K562 (cell line): ENCODE data around the gene BIVM.

Source experiments
- GATA2 ChIP-seq: sonication (generic); formaldehyde crosslinking; IDR thresholded peaks from 2 replicates; pipeline ENCODE4 v1.4.0; 2020; ENCODE audit warnings: mild to moderate bottlenecking, missing genetic modification reagents
- HNRNPLL ChIP-seq: fragments of 200-400 bp; formaldehyde crosslinking; IDR thresholded peaks from 2 replicates; pipeline ENCODE4 v1.6.1; 2017; ENCODE audit warnings: low read length, low read depth, mild to moderate bottlenecking; ENCODE audit not compliant: poor library complexity, severe bottlenecking
- LEF1 ChIP-seq: fragments of 450-650 bp; IDR thresholded peaks from 2 replicates; pipeline ENCODE4 v1.6.1; 2016; ENCODE audit warnings: mild to moderate bottlenecking
- USF2 ChIP-seq: sonication (generic); formaldehyde crosslinking; IDR thresholded peaks from 2 replicates; pipeline ENCODE4 v1.5.0; 2020; ENCODE audit warnings: missing genetic modification reagents
- TF ChIP-seq, protein P1 (sequence below), 3 experiments: IDR thresholded peaks in 2 of 3; conservative IDR thresholded peaks in 1 of 3; 2 replicates each; pipeline ENCODE4 v1.5.1; 2011 to 2012; ENCODE audit warnings: low read length in 3 of 3, mild to moderate bottlenecking in 3 of 3, control low read depth in 2 of 3, improper control_type of control experiment in 1 of 3, inconsistent platforms in 1 of 3, low read depth in 1 of 3, mixed read lengths in 1 of 3, moderate library complexity in 1 of 3; ENCODE audit not compliant: insufficient read depth in 2 of 3

- no peak for TF ChIP-seq USF2 (CRISPR knock-in tag)
- no peak for TF ChIP-seq GATA2 (CRISPR knock-in tag)
- TF ChIP-seq LEF1: no peak
- no peak for TF ChIP-seq HNRNPLL
- TF ChIP-seq, protein P1, sequence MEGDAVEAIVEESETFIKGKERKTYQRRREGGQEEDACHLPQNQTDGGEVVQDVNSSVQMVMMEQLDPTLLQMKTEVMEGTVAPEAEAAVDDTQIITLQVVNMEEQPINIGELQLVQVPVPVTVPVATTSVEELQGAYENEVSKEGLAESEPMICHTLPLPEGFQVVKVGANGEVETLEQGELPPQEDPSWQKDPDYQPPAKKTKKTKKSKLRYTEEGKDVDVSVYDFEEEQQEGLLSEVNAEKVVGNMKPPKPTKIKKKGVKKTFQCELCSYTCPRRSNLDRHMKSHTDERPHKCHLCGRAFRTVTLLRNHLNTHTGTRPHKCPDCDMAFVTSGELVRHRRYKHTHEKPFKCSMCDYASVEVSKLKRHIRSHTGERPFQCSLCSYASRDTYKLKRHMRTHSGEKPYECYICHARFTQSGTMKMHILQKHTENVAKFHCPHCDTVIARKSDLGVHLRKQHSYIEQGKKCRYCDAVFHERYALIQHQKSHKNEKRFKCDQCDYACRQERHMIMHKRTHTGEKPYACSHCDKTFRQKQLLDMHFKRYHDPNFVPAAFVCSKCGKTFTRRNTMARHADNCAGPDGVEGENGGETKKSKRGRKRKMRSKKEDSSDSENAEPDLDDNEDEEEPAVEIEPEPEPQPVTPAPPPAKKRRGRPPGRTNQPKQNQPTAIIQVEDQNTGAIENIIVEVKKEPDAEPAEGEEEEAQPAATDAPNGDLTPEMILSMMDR (IDR thresholded peaks at IDR 0.05 in 2 of 3, conservative IDR thresholded peaks at IDR 0.05 in 1 of 3; ENCODE audit: insufficient read depth in 2 of 3, low read depth in 1 of 3, low read length in 3 of 3): no peak
Measured at GRCh38 chr13:102758842-102759241, 40.1 kb upstream of the BIVM start.
